ENCODE data around the gene ARID1A. TPM values are rescaled to one million over a fixed set of nuclear protein-coding genes. Genes with fewer than 3 reads are reported as not detected.
A peak's percentile ranks its signal among the peaks of the same experiment; 100 is the strongest.
"Not testable (repeated sequence)": the region's sequence is repeated elsewhere in the genome, so short reads cannot be mapped to it uniquely, and the experiment has no call there.

The ARID1A gene
- total RNA-seq, 1 experiment from 2014 or later = 45.5 TPM

DNA sequence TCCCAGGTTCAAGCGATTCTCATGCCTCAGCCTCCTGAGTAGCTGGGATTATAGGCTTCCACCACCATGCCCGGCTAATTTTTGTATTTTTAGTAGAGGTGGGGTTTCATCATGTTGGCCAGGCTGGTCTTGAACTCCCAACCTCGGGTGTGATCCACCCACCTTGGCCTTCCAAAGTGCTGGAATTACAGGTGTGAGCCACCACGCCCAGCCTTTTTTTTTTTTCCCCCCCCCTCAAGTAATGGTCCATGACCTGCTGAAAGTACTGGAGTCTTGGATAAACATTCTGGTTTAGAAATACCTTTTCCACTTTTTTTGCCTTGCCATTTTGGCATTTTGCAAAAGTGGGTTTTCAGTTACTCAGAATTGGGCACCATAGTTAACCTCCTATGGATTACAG lies 9.4 kb downstream of the ARID1A start:
- not testable (repeated sequence) for DNase-seq; H3K36me3 ChIP-seq (replicated peaks; ENCODE audit: control insufficient read depth, insufficient read depth, low read length); H3K4me3 ChIP-seq (ENCODE audit: insufficient read depth, low read depth, low read length); H3K27me3 ChIP-seq (ENCODE audit: control insufficient read depth, insufficient read depth, low read length)

- no peak overlapping the region for H3K4me3 ChIP-seq (ENCODE audit: insufficient read depth, low read depth, low read length)
- no peak for DNase-seq
- peaks cover 1% of the 10 kb centered on the region; the same call in 1 of the 2 replicates for H3K36me3 ChIP-seq (replicated peaks; ENCODE audit: control insufficient read depth, insufficient read depth, low read length)
- no peaks in the 10 kb centered on the region for H3K27me3 ChIP-seq (ENCODE audit: control insufficient read depth, insufficient read depth, low read length)
Measured at GRCh38 chr1:26705788-26706311, 10.0 kb downstream of the ARID1A start.

DNA sequence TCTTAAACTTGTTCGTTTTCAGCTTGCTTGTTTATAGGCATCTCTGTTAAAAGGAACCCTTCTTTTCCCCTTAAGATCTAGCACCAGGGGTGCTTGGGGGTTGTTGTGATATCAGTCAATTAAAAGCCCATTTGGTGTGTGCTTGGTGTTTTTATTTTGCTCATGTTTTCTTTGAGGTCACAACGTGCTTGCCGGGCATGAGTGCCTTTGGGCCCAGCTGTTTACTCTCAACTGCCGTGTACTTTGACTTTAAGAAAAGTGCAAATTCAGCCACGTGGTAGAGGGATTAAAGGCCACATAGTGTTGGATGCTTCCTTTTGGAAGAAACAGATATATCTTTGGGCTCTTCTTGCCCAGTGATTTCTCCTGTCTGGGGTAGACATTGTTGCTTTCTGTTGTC lies 10.5 kb downstream of the ARID1A start:
- no peak overlapping the region for H3K4me3 ChIP-seq (ENCODE audit: insufficient read depth, low read depth, low read length)
- no peak for DNase-seq
- peaks cover 1% of the 10 kb centered on the region; the same call in 1 of the 2 replicates for H3K36me3 ChIP-seq (replicated peaks; ENCODE audit: control insufficient read depth, insufficient read depth, low read length)
- H3K27me3 ChIP-seq (ENCODE audit: control insufficient read depth, insufficient read depth, low read length) = no peaks in the 10 kb centered on the region

DNA sequence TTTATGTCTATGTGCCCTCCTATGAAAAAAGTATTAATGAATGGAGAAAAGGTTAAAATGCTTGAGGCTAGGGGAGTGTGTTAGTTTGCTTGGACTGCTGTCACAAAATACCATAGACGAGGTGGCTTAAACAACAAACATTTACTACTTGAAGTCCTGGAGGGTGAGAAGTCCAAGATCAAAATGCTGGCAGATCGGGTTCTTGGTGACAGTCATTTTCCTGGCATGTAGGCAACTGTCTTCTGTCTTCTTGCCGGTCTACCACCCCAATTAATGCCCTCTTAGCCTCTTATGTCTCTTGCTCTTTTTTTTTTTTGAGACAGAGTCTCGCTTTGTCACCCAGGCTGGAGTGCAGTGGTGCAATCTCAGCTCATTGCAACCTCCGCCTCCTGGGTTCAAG lies 15.0 kb downstream of the ARID1A start:
- DNase-seq = no peak
- H3K4me3 ChIP-seq (ENCODE audit: insufficient read depth, low read depth, low read length) = no peak overlapping the region
- H3K27me3 ChIP-seq (ENCODE audit: control insufficient read depth, insufficient read depth, low read length) = no peaks in the 10 kb centered on the region
- H3K36me3 ChIP-seq (replicated peaks; ENCODE audit: control insufficient read depth, insufficient read depth, low read length) = peaks cover 1% of the 10 kb centered on the region; the same call in 1 of the 2 replicates

DNA sequence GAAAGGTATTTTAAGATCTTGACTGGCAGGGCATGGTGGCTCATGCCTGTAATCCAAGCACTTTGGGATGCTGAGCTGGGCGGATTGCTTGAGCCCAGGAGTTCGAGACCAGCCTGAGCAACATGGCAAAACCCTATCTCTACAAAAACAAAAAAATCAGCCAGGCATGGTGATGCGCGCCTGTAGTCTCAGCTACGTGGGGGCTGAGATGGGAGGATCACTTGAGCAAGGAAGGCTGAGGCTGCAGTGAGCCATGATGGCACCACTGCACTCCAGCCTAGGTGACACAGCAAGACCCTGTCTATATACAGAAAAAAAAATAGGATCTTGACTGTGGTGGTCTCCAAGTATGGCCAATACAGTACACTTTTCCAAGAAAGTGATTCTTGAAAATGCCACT lies 16.0 kb downstream of the ARID1A start:
- Histone ChIP-seq H3K27me3 (ENCODE audit: control insufficient read depth, insufficient read depth, low read length) (no peaks in the 10 kb centered on the region), H3K4me3 (ENCODE audit: insufficient read depth, low read depth, low read length) (no peak overlapping the region)

GRCh38 chr1:26717017-26717491 lies 21.2 kb downstream of the ARID1A start:
- DNase-seq = no peak
- no peak overlapping the region for H3K4me3 ChIP-seq (ENCODE audit: insufficient read depth, low read depth, low read length)
- no peaks in the 10 kb centered on the region; the same call in 1 of the 2 replicates for H3K36me3 ChIP-seq (replicated peaks; ENCODE audit: control insufficient read depth, insufficient read depth, low read length)
- H3K27me3 ChIP-seq (ENCODE audit: control insufficient read depth, insufficient read depth, low read length) = no peaks in the 10 kb centered on the region

More for the DNA sequence above, 16.0 kb downstream of the ARID1A start:
- peaks cover 1% of the 10 kb centered on the region; the same call in 1 of the 2 replicates for H3K36me3 ChIP-seq (replicated peaks; ENCODE audit: control insufficient read depth, insufficient read depth, low read length)
- DNase-seq = no peak

DNA sequence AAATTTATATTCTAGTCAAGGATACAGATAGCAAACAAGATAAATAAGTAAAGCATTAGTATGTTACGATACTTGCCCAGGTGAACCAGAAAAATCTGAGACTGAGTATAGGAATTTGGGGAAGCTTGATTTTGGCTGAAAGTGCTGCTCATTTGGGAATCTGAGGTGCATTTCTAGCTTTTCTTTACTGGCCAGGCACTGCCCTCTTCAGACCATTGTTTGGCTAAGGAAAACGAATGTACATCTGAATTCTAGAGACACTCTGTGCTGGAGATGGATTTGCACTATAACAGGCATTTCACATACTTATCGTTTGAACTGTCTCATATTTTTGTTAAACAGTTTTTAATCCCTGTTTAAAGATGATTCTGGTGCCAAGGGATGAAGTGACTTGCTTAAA lies 23.4 kb downstream of the ARID1A start:
- no peak for DNase-seq
- Histone ChIP-seq H3K27me3 (ENCODE audit: control insufficient read depth, insufficient read depth, low read length) (no peaks in the 10 kb centered on the region), H3K36me3 (replicated peaks; ENCODE audit: control insufficient read depth, insufficient read depth, low read length) (no peaks in the 10 kb centered on the region; the same call in 1 of the 2 replicates), H3K4me3 (ENCODE audit: insufficient read depth, low read depth, low read length) (no peak overlapping the region)

- DNase-seq = no peak
- H3K4me3 ChIP-seq (ENCODE audit: insufficient read depth, low read depth, low read length) = no peak overlapping the region
- H3K27me3 ChIP-seq (ENCODE audit: control insufficient read depth, insufficient read depth, low read length) = no peaks in the 10 kb centered on the region
- H3K36me3 ChIP-seq (replicated peaks; ENCODE audit: control insufficient read depth, insufficient read depth, low read length) = no peaks in the 10 kb centered on the region; the same call in 1 of the 2 replicates
Measured at GRCh38 chr1:26721669-26722355, 26.0 kb downstream of the ARID1A start.

GRCh38 chr1:26723013-26723991 lies 27.5 kb downstream of the ARID1A start:
- Histone ChIP-seq H3K36me3 (replicated peaks; ENCODE audit: control insufficient read depth, insufficient read depth, low read length) (no peaks in the 10 kb centered on the region; the same call in 1 of the 2 replicates), H3K4me3 (ENCODE audit: insufficient read depth, low read depth, low read length) (no peak overlapping the region), H3K27me3 (ENCODE audit: control insufficient read depth, insufficient read depth, low read length) (no peaks in the 10 kb centered on the region)
- peak; percentile 58 for DNase-seq

DNA sequence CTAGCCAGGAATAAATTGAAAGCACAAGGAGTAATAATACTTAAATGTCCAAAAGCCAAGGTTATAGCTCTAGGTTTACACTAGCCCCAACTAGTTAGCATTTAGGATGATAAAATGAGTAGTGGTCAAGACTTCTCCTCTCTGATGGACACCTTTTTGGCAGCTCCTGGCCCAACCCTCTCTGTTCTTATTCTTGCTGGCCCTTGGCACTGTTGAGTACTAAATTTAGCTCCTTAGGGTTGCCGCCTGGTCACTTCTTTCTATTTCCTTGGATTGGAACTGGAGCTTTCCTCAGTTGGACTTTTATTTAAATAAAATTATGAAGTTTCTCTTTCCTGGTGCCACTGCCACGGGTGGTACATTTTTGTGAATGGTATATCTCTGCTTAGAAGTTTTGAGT lies 28.3 kb downstream of the ARID1A start:
- Histone ChIP-seq H3K36me3 (replicated peaks; ENCODE audit: control insufficient read depth, insufficient read depth, low read length) (0 out of 2 replicates have a peak, but pooled peaks cover 1% of the 10 kb centered on the region), H3K4me3 (ENCODE audit: insufficient read depth, low read depth, low read length) (no peak overlapping the region), H3K27me3 (ENCODE audit: control insufficient read depth, insufficient read depth, low read length) (no peaks in the 10 kb centered on the region)
- DNase-seq = no peak

DNA sequence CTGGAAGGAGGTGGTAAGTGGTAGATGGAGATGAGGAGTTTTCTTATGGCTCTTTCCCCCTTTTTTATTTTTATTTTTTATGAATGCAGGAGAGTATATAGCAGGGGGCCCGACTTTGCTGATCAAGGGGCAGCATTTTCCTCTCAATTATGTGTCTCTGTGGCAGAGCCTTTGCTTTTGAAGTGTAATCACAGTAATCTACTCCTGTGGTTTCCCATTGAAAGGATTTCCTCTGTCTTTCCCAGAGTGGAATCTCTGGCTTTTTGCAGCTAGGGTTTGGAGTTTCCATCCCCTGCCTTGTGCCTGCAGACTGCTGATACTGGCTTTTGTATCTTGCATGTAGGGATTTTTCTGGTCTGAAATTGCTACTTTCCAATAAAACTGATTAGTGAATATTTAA lies 29.1 kb downstream of the ARID1A start:
- no peaks in the 10 kb centered on the region for H3K27me3 ChIP-seq (ENCODE audit: control insufficient read depth, insufficient read depth, low read length)
- H3K4me3 ChIP-seq (ENCODE audit: insufficient read depth, low read depth, low read length) = no peak overlapping the region
- H3K36me3 ChIP-seq (replicated peaks; ENCODE audit: control insufficient read depth, insufficient read depth, low read length) = peaks cover 4% of the 10 kb centered on the region
- peak; percentile 68 for DNase-seq

DNA sequence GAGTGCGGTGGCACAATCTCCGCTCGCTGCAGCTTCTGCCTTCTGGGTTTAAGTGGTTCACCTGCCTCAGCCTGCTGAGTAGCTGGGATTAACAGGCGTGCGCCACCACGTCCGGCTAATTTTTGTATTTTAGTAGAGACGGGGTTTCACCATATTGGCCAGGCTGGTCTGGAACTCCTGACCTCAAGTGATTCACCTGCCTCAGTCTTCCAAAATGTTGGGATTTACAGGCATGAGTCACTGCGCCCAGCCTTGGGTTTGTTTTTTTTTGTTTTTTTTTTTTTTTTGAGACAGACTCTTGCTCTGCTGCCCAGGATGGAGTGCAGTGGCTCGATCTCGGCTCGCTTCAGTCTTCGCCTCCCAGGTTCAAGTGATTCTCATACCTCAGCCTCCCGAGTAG lies 30.1 kb downstream of the ARID1A start:
- DNase-seq; H3K36me3 ChIP-seq (replicated peaks; ENCODE audit: control insufficient read depth, insufficient read depth, low read length); H3K4me3 ChIP-seq (ENCODE audit: insufficient read depth, low read depth, low read length); H3K27me3 ChIP-seq (ENCODE audit: control insufficient read depth, insufficient read depth, low read length): not testable (repeated sequence)

DNA sequence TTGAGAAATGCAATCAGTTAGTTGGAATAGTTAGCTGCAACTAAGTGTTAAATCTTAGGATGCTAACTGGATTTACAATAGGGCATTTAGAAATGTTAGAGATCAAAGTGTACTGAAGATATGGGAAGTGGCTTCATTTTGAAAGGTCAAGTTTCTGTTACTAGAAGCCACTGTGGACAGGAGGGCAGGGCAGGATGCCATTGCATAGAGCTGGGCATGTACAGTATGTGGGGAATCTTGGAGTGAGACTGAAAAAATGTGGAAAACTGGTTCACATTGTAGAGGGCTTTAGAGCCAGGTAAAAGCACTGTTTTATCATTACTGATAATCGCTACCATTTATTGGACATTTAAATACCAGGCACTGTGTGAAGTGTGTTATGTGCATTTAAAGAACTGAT lies 31.0 kb downstream of the ARID1A start:
- Histone ChIP-seq H3K27me3 (ENCODE audit: control insufficient read depth, insufficient read depth, low read length) (no peaks in the 10 kb centered on the region), H3K36me3 (replicated peaks; ENCODE audit: control insufficient read depth, insufficient read depth, low read length) (peaks cover 11% of the 10 kb centered on the region), H3K4me3 (ENCODE audit: insufficient read depth, low read depth, low read length) (no peak overlapping the region)
- DNase-seq = no peak

DNA sequence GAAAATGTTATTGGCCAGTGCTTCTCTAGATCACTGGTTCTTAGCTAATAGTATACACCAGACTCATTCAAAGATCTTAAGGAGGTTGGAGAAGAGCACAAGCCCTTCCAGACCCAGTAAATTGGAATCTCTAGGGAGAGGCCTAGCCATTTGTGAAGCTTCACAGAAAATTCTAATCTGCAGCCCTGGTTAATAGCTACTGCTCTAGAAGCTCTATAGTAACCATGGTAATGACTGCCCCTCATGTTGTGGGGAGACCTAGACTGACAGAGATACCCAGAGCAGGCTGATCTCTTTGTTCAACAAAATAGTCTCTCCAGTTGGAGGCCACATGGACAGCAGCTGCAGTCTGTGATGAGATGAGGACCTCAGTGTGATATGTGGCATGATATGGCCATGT lies 31.7 kb downstream of the ARID1A start:
- peaks cover 17% of the 10 kb centered on the region for H3K36me3 ChIP-seq (replicated peaks; ENCODE audit: control insufficient read depth, insufficient read depth, low read length)
- no peak for DNase-seq
- H3K27me3 ChIP-seq (ENCODE audit: control insufficient read depth, insufficient read depth, low read length) = no peaks in the 10 kb centered on the region
- H3K4me3 ChIP-seq (ENCODE audit: insufficient read depth, low read depth, low read length) = no peak overlapping the region

All from H7 (cell line).